Measurements from ENCODE around the gene EIF2B5.

The EIF2B5 gene

DNA sequence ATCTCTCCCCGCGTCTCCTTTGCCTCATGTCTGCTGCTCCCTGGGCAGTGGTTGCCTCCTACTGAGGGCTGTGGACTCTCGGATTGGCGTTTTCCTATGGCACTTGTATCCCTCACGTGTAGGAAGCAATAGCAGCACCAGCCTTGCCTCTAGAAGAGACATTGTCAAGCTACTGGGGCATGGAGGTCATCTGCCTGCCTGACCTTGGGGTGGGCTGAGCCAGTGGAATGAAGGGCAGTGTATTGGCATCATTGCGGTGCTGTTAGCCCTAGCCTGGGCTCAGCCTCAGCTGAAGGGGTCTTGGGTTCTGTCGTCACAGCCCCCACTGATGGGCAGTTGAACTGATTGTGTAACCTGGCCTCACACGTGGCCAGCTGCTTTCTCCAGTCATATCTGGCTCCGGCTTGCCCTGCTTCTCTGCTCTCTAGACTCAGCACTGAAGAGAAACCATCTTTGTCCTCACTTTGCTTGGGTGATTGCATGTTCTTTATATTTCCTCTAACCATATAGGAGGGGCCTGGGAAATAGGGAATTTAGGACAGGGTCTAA is 58.9 kb downstream of the EIF2B5 start:
- FAIRE-seq (no peak), DNase-seq (ENCODE audit: low spot score) (no peak)
